ENCODE results near the gene ABTB1. TPM values are rescaled to one million over a fixed set of nuclear protein-coding genes. Genes with fewer than 3 reads are reported as not detected.

The ABTB1 gene
- 10.2 and 15.1 TPM in 2 replicates for total RNA-seq

DNA sequence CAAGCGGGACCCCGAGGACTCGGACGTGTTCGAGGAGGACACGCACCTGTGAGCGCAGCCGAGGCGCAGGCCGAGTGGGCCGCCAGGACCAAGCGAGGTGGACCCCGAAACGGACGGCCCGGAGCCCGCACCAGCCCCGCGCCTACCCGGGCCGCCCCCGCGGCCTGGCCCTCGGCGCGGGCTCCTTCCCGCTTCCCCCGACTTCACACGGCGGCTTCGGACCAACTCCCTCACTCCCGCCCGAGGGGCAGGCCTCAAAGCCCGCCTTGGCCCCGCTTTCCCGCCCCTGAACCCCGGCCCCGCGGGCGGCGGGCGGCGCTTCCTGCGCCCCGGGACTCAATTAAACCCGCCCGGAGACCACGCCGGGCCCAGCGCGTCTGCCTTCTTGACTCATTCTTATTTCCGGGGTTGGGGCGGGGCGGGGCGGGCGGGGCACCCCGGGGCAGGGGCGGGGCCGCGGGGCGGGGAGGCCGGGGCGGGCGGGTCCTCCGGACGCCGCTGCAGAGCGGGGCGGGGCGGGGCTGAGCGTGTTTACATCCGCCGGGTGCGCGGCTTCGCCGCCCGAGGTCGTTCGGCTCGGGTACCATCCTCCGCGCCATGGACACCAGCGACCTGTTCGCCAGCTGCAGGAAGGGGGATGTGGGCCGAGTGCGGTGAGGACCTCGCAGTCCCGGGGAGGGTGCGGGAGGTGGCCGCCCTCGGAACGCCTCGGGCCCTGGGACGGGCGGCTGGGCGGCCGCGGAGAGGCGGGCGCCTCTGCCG is at the start of gene ABTB1:
Gene ABTB1 (plus strand): TSS at position 524 of the 762 bp plus-strand sequence. CDS start 74 bp downstream, at position 598.

DNA sequence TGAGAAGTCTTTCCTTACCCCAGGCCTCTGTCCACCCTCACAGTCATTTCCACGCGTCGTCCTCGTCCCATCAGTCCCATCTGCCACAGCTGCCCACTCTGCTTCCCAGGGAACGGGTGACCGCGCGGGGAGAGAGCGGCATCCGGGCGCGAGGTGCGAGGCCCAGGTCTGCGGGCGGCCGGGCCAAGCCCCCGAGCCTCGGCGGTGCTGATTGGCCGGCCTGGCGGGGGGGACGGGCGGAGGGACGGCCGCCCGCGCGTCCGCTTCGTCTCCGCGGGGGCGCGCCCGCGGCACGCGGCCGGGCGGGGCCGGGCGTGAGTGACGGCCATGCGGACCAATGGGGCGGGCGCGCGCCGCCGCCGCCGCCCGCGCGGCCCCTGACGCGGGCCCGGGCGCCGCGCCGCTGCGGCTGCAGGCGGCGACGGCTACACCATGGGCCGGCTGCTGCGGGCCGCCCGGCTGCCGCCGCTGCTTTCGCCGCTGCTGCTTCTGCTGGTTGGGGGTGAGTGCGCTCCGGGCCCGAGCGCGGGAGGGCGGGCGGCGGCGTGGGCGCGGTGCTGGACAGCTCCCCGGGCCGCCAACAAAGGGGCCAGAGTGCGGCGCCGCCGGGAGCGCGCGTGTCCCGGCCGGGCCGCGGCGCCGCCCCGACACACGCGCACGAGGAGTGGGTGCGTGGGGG is 43.8 kb upstream of the ABTB1 start, which contains the start of gene PODXL2:
Gene PODXL2 (plus strand): TSS at position 398 of the 679 bp plus-strand sequence. CDS start 35 bp downstream, at position 433.

Other genes with a start within 250 kb of the ABTB1 start
- 33.5 and 75.7 TPM in 2 replicates for gene TPRA1, start 82.2 kb upstream of the ABTB1 start, total RNA-seq
- 16.6 and 98.5 TPM in 2 replicates for gene MCM2, start 74.5 kb upstream of the ABTB1 start, total RNA-seq
- gene PODXL2, start 43.8 kb upstream of the ABTB1 start, total RNA-seq: 0.86 and 0.88 TPM in 2 replicates
- 10.7 and 123 TPM in 2 replicates for gene MGLL, start 149.6 kb downstream of the ABTB1 start, total RNA-seq
- not detected in 2 replicates for gene KBTBD12, start 242.3 kb downstream of the ABTB1 start, total RNA-seq

Data from placental pericyte (primary cell).